MM.1S (cell line): ENCODE measurements around the gene SPPL2C.

Source experiments
- DNase-seq: peaks from one replicate; pipeline ENCODE4 v3.0.0-alpha.2; 2015
- H2AFZ ChIP-seq: fragments of 300-600 bp; sonication (generic); 2 replicates; pipeline ENCODE4 v1.6.0; 2016; ENCODE audit warnings: antibody characterized with exemption, low read length
- H3F3A ChIP-seq: fragments of 300-600 bp; sonication (generic); 2 replicates; pipeline ENCODE4 v1.6.1; 2016; ENCODE audit warnings: mild to moderate bottlenecking, antibody characterized with exemption, low read length, moderate library complexity, mixed read lengths; ENCODE audit not compliant: insufficient read depth
- H3K27ac ChIP-seq: fragments of 300-600 bp; sonication (generic); 2 replicates; pipeline ENCODE4 v1.5.1; 2016; ENCODE audit warnings: mild to moderate bottlenecking, low read length
- H3K27me3 ChIP-seq: fragments of 300-600 bp; sonication (generic); replicated peaks from 2 replicates; pipeline ENCODE4 v1.6.0; 2016; ENCODE audit warnings: low read length; ENCODE audit not compliant: insufficient read depth
- H3K36me3 ChIP-seq: fragments of 300-600 bp; sonication (generic); replicated peaks from 2 replicates; pipeline ENCODE4 v1.6.1; 2016; ENCODE audit warnings: mild to moderate bottlenecking, low read length, mixed read lengths; ENCODE audit not compliant: insufficient read depth
- H3K4me1 ChIP-seq: fragments of 300-600 bp; sonication (generic); 2 replicates; pipeline ENCODE4 v1.6.1; 2016; ENCODE audit warnings: low read length, mixed read lengths
- H3K4me2 ChIP-seq: fragments of 300-600 bp; sonication (generic); 2 replicates; pipeline ENCODE4 v1.6.0; 2016; ENCODE audit warnings: low read depth, low read length
- H3K4me3 ChIP-seq: fragments of 300-600 bp; sonication (generic); 2 replicates; pipeline ENCODE4 v1.5.1; 2016; ENCODE audit warnings: low read length, mixed read lengths
- H3K79me2 ChIP-seq: fragments of 300-600 bp; sonication (generic); 2 replicates; pipeline ENCODE4 v1.6.1; 2016; ENCODE audit warnings: mixed run types, low read length, mixed read lengths
- H3K9ac ChIP-seq: fragments of 300-600 bp; sonication (generic); 2 replicates; pipeline ENCODE4 v1.6.1; 2016; ENCODE audit warnings: low read length, mixed read lengths
- H3K9me2 ChIP-seq: fragments of 300-600 bp; sonication (generic); replicated peaks from 2 replicates; pipeline ENCODE4 v1.6.1; 2016; ENCODE audit warnings: mild to moderate bottlenecking, low read length, mixed read lengths; ENCODE audit not compliant: insufficient read depth
- H3K9me3 ChIP-seq: fragments of 300-600 bp; sonication (generic); replicated peaks from 2 replicates; pipeline ENCODE4 v1.6.1; 2016; ENCODE audit warnings: mild to moderate bottlenecking, low read length, mixed read lengths; ENCODE audit not compliant: insufficient read depth
- H4K20me1 ChIP-seq: fragments of 300-600 bp; sonication (generic); 2 replicates; pipeline ENCODE4 v1.6.1; 2016; ENCODE audit warnings: mild to moderate bottlenecking, low read length, moderate library complexity, mixed read lengths; ENCODE audit not compliant: insufficient read depth
- CTCF ChIP-seq: fragments of 300-600 bp; sonication (generic); IDR thresholded peaks from 2 replicates; pipeline ENCODE4 v1.5.1; 2016; ENCODE audit warnings: antibody characterized with exemption, low read length, mixed read lengths
- EZH2 ChIP-seq: fragments of 300-600 bp; sonication (generic); optimal IDR thresholded peaks from 2 replicates; pipeline ENCODE3; 2017; ENCODE audit warnings: low read depth, mild to moderate bottlenecking, antibody characterized with exemption, low read length, mixed read lengths
- EZH2phosphoT487 ChIP-seq: fragments of 300-600 bp; sonication (generic); IDR thresholded peaks from 2 replicates; pipeline ENCODE4 v1.6.1; 2018; ENCODE audit warnings: antibody characterized with exemption, low read length

The SPPL2C gene

GRCh38 chr17:45867702-45868101, 23.0 kb downstream of the SPPL2C start:
- DNase-seq: no peak
- no peaks in the 10 kb centered on the region for H3K9me2 ChIP-seq
- no peaks in the 10 kb centered on the region for H3K79me2 ChIP-seq
- H3K9me3 ChIP-seq: no peaks in the 10 kb centered on the region
- TF ChIP-seq EZH2phosphoT487 (no peak), CTCF (no peak), EZH2 (no peak)
- peaks cover 4% of the 10 kb centered on the region for H3K4me1 ChIP-seq
- H3K4me2 ChIP-seq: no peak overlapping the region
- no peaks in the 10 kb centered on the region for H4K20me1 ChIP-seq
- H3K36me3 ChIP-seq: no peaks in the 10 kb centered on the region
- H3K9ac ChIP-seq: no peak overlapping the region
- H3K4me3 ChIP-seq: no peak overlapping the region
- no peak overlapping the region for H2AFZ ChIP-seq
- H3F3A ChIP-seq: 0 out of 2 replicates have a peak, but pooled peaks cover under 1% of the 10 kb centered on the region
- H3K27me3 ChIP-seq: no peaks in the 10 kb centered on the region
- no peak overlapping the region for H3K27ac ChIP-seq

GRCh38 chr17:45868276-45868675, 23.6 kb downstream of the SPPL2C start:
- Histone ChIP-seq H3K79me2 (no peaks in the 10 kb centered on the region), H3K9me3 (no peaks in the 10 kb centered on the region), H3K4me3 (no peak overlapping the region), H3K9ac (no peak overlapping the region), H3K36me3 (no peaks in the 10 kb centered on the region), H3K27ac (no peak overlapping the region), H3K27me3 (no peaks in the 10 kb centered on the region), H4K20me1 (no peaks in the 10 kb centered on the region), H3K4me1 (peaks cover 10% of the 10 kb centered on the region), H3K9me2 (no peaks in the 10 kb centered on the region), H3K4me2 (no peak overlapping the region), H3F3A (peaks cover 7% of the 10 kb centered on the region; the same call in 1 of the 2 replicates), H2AFZ (no peak overlapping the region)
- no peak for DNase-seq
- TF ChIP-seq CTCF: no peak
- no peak for TF ChIP-seq EZH2
- TF ChIP-seq EZH2phosphoT487: no peak

GRCh38 chr17:45869676-45870341, 25.1 kb downstream of the SPPL2C start:
- Histone ChIP-seq H3K27me3 (no peaks in the 10 kb centered on the region), H3K27ac (no peak overlapping the region), H3K9me3 (no peaks in the 10 kb centered on the region), H3K9ac (no peak overlapping the region), H3F3A (peaks cover 20% of the 10 kb centered on the region), H3K4me2 (no peak overlapping the region), H4K20me1 (no peaks in the 10 kb centered on the region), H3K36me3 (no peaks in the 10 kb centered on the region), H2AFZ (no peak overlapping the region), H3K4me1 (peaks cover 18% of the 10 kb centered on the region), H3K9me2 (no peaks in the 10 kb centered on the region), H3K79me2 (no peaks in the 10 kb centered on the region), H3K4me3 (no peak overlapping the region)
- TF ChIP-seq EZH2 (no peak), EZH2phosphoT487 (no peak), CTCF (no peak)
- no peak for DNase-seq
